ENCODE measurements around the gene FAM216A. TPM values are rescaled to one million over a fixed set of nuclear protein-coding genes. Genes with fewer than 3 reads are reported as not detected.
"Not testable (repeated sequence)": the region's sequence is repeated elsewhere in the genome, so short reads cannot be mapped to it uniquely, and the experiment has no call there.

FAM216A gene
- polyA plus RNA-seq, 2 donors: 3.8 to 4.5 TPM

- Histone ChIP-seq H3K27me3 (ENCODE audit: control insufficient read depth in 1 of 2, insufficient read depth in 2 of 2, low read length in 2 of 2) (no peaks in the 10 kb centered on the region), H3K36me3 (ENCODE audit: control insufficient read depth in 2 of 2, insufficient read depth in 2 of 2, low read length in 1 of 2) (no peaks in the 10 kb centered on the region), H3K4me3 (ENCODE audit: low read depth in 1 of 2, low read length in 2 of 2) (no peak overlapping the region), H3K4me1 (ENCODE audit: control insufficient read depth in 2 of 2, insufficient read depth in 2 of 2, low read length in 1 of 2) (no peaks in the 10 kb centered on the region), H3K9me3 (ENCODE audit: control insufficient read depth in 2 of 2, insufficient read depth in 1 of 2, low read depth in 1 of 2, low read length in 1 of 2) (no peaks in the 10 kb centered on the region), H3K27ac (ENCODE audit: low read depth in 2 of 2, low read length in 1 of 2) (no peak overlapping the region)
- WGBS, 2 donors: 57 to 59% methylated on average over 1 of the region's 1 CpG
These were observed 45.7 kb downstream of the FAM216A start for GRCh38 chr12:110514363-110514762.

- Histone ChIP-seq H3K4me1 (ENCODE audit: control insufficient read depth in 2 of 2, insufficient read depth in 2 of 2, low read length in 1 of 2) (no peaks in the 10 kb centered on the region), H3K36me3 (ENCODE audit: control insufficient read depth in 2 of 2, insufficient read depth in 2 of 2, low read length in 1 of 2) (no peaks in the 10 kb centered on the region), H3K27me3 (ENCODE audit: control insufficient read depth in 1 of 2, insufficient read depth in 2 of 2, low read length in 2 of 2) (no peaks in the 10 kb centered on the region), H3K4me3 (ENCODE audit: low read depth in 1 of 2, low read length in 2 of 2) (no peak overlapping the region), H3K27ac (ENCODE audit: low read depth in 2 of 2, low read length in 1 of 2) (no peak overlapping the region), H3K9me3 (ENCODE audit: control insufficient read depth in 2 of 2, insufficient read depth in 1 of 2, low read depth in 1 of 2, low read length in 1 of 2) (no peaks in the 10 kb centered on the region)
- 90 to 93% methylated on average over 3 of the region's 3 CpGs for WGBS, 2 donors
These were observed 48.4 kb downstream of the FAM216A start for GRCh38 chr12:110516995-110517394.

- H3K27ac ChIP-seq (ENCODE audit: low read depth in 2 of 2, low read length in 1 of 2); H3K4me3 ChIP-seq (ENCODE audit: low read depth in 1 of 2, low read length in 2 of 2); H3K27me3 ChIP-seq (ENCODE audit: control insufficient read depth in 1 of 2, insufficient read depth in 2 of 2, low read length in 2 of 2); H3K4me1 ChIP-seq (ENCODE audit: control insufficient read depth in 2 of 2, insufficient read depth in 2 of 2, low read length in 1 of 2); H3K36me3 ChIP-seq (ENCODE audit: control insufficient read depth in 2 of 2, insufficient read depth in 2 of 2, low read length in 1 of 2); H3K9me3 ChIP-seq (ENCODE audit: control insufficient read depth in 2 of 2, insufficient read depth in 1 of 2, low read depth in 1 of 2, low read length in 1 of 2): not testable (repeated sequence)
- WGBS, 2 donors: 94 to 95% methylated on average over 7 to 8 of the region's 8 CpGs
These were observed 49.4 kb downstream of the FAM216A start for GRCh38 chr12:110518014-110518413.

DNA sequence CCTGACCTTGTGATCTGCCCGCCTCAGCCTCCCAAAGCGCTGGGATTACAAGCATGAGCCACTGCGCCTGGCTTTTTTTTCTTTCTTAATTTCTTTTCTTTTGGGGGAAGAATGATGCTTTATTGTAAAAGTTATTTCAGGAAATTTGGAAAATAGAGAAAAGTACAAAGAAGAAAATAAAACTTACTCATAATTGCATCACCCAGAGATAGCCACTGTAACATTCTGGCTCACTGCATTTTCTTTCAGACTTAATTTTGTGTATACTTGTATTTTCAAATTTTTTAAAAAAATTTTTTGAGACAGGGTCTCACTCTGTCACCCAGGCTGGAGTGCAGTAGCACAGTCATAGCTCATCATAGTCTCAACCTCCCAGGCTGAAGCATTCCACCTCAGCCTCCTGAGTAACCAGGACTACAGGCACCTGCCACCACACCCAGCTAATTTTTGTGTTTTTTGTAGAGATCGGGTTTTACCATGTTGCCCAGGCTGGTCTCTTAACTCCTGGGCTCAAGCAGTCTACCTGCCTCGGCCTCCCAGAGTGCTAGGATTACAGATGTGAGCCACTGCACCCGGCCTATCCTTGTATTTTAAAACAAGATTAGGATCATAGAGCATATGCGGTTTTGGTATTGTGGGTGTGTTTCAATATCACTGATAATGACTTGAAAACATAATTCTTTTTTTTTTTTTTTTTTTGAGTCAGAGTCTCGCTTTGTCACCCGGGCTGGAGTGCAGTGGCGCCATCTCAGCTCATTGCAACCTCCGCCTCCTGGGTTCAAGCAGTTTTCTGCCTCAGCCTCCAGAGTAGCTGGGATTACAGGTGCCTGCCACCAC lies 52.4 kb downstream of the FAM216A start:
- H3K4me1 ChIP-seq (ENCODE audit: control insufficient read depth in 2 of 2, insufficient read depth in 2 of 2, low read length in 1 of 2); H3K4me3 ChIP-seq (ENCODE audit: low read depth in 1 of 2, low read length in 2 of 2); H3K36me3 ChIP-seq (ENCODE audit: control insufficient read depth in 2 of 2, insufficient read depth in 2 of 2, low read length in 1 of 2); H3K27me3 ChIP-seq (ENCODE audit: control insufficient read depth in 1 of 2, insufficient read depth in 2 of 2, low read length in 2 of 2); H3K9me3 ChIP-seq (ENCODE audit: control insufficient read depth in 2 of 2, insufficient read depth in 1 of 2, low read depth in 1 of 2, low read length in 1 of 2); H3K27ac ChIP-seq (ENCODE audit: low read depth in 2 of 2, low read length in 1 of 2): not testable (repeated sequence)
- WGBS, 2 donors: 86 to 88% methylated on average over 11 of the region's 11 CpGs

GRCh38 chr12:110528277-110528839 lies 59.7 kb downstream of the FAM216A start:
- H3K27me3 ChIP-seq (ENCODE audit: control insufficient read depth in 1 of 2, insufficient read depth in 2 of 2, low read length in 2 of 2): no peaks in the 10 kb centered on the region
- H3K27ac ChIP-seq (ENCODE audit: low read depth in 2 of 2, low read length in 1 of 2): no peak overlapping the region
- H3K36me3 ChIP-seq (ENCODE audit: control insufficient read depth in 2 of 2, insufficient read depth in 2 of 2, low read length in 1 of 2): no peaks in the 10 kb centered on the region
- H3K4me1 ChIP-seq (ENCODE audit: control insufficient read depth in 2 of 2, insufficient read depth in 2 of 2, low read length in 1 of 2): peaks cover 0 to 5% of the 10 kb centered on the region in 2 donors
- 93 to 97% methylated on average over 6 of the region's 6 CpGs for whole genome bisulfite sequencing, 2 donors
- no peaks in the 10 kb centered on the region for H3K9me3 ChIP-seq (ENCODE audit: control insufficient read depth in 2 of 2, insufficient read depth in 1 of 2, low read depth in 1 of 2, low read length in 1 of 2)
- no peak overlapping the region for H3K4me3 ChIP-seq (ENCODE audit: low read depth in 1 of 2, low read length in 2 of 2)

DNA sequence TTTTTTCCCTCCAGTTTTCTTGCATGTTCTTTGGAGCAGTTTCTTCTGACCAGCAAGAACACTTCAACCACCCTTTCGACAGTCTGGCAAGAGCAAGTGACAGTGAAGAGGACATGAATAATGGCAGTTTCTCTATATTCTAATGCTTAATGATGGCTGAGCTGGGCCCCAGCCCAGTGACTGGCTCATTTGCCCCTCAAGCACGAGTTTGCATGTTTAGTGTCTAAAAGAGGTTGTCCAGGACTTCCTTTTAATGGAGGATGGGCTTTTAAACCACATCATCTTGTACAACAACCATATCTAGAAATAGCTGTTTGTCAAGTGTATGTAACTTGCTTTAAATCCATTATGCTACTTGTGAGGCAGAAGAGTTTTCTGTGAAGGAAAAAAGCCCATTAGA lies 61.9 kb downstream of the FAM216A start:
- no peak overlapping the region for H3K4me3 ChIP-seq (ENCODE audit: low read depth in 1 of 2, low read length in 2 of 2)
- peaks cover 0 to 5% of the 10 kb centered on the region in 2 donors for H3K4me1 ChIP-seq (ENCODE audit: control insufficient read depth in 2 of 2, insufficient read depth in 2 of 2, low read length in 1 of 2)
- no peaks in the 10 kb centered on the region for H3K27me3 ChIP-seq (ENCODE audit: control insufficient read depth in 1 of 2, insufficient read depth in 2 of 2, low read length in 2 of 2)
- 50 to 62% methylated on average over 2 of the region's 2 CpGs for WGBS, 2 donors
- no peaks in the 10 kb centered on the region for H3K36me3 ChIP-seq (ENCODE audit: control insufficient read depth in 2 of 2, insufficient read depth in 2 of 2, low read length in 1 of 2)
- no peak overlapping the region for H3K27ac ChIP-seq (ENCODE audit: low read depth in 2 of 2, low read length in 1 of 2)
- no peaks in the 10 kb centered on the region for H3K9me3 ChIP-seq (ENCODE audit: control insufficient read depth in 2 of 2, insufficient read depth in 1 of 2, low read depth in 1 of 2, low read length in 1 of 2)

DNA sequence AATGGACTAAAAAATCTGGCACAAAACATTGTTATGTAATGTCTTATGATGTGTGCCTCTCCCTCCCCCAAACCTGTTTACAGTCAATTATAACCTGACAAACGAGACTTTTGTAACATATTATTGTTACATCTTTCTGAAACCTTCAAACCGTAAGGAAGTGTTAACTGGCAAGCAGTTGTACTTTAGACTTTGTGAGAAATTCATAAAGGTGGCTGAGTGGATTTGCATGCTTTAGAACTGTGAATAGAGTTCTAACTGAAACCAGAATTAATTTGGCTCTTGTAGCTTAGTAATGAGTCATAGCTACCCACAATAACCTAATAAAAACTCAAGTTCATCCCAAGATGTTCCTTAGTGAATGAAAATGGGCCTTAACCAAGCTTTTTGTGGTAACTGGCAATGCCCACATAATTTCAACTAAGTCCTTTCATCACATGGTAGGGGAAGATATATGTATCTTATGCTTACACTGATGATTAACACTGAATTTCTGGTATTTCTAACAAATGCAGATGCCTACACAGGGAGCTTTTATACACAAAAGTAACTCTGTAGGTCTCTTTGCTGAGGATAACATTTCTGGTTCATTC lies 63.2 kb downstream of the FAM216A start:
- H3K27ac ChIP-seq (ENCODE audit: low read depth in 2 of 2, low read length in 1 of 2): peak overlapping the region; percentile 60 to 69
- WGBS, 2 donors: 29 to 33% methylated on average over 2 of the region's 2 CpGs

GRCh38 chr12:110532644-110533043 lies 64.0 kb downstream of the FAM216A start:
- Histone ChIP-seq H3K36me3 (ENCODE audit: control insufficient read depth in 2 of 2, insufficient read depth in 2 of 2, low read length in 1 of 2) (peaks cover 2 to 7% of the 10 kb centered on the region in 2 donors), H3K27ac (ENCODE audit: low read depth in 2 of 2, low read length in 1 of 2) (peak overlapping the region; percentile 60 to 69), H3K4me3 (ENCODE audit: low read depth in 1 of 2, low read length in 2 of 2) (no peak overlapping the region), H3K9me3 (ENCODE audit: control insufficient read depth in 2 of 2, insufficient read depth in 1 of 2, low read depth in 1 of 2, low read length in 1 of 2) (no peaks in the 10 kb centered on the region), H3K4me1 (ENCODE audit: control insufficient read depth in 2 of 2, insufficient read depth in 2 of 2, low read length in 1 of 2) (peaks cover 2 to 8% of the 10 kb centered on the region in 2 donors), H3K27me3 (ENCODE audit: control insufficient read depth in 1 of 2, insufficient read depth in 2 of 2, low read length in 2 of 2) (no peaks in the 10 kb centered on the region)
- 68 to 72% methylated on average over 3 of the region's 3 CpGs for WGBS, 2 donors

More for the DNA sequence above, 63.2 kb downstream of the FAM216A start:
- Histone ChIP-seq H3K36me3 (ENCODE audit: control insufficient read depth in 2 of 2, insufficient read depth in 2 of 2, low read length in 1 of 2) (peaks cover 2 to 6% of the 10 kb centered on the region in 2 donors), H3K9me3 (ENCODE audit: control insufficient read depth in 2 of 2, insufficient read depth in 1 of 2, low read depth in 1 of 2, low read length in 1 of 2) (no peaks in the 10 kb centered on the region), H3K4me1 (ENCODE audit: control insufficient read depth in 2 of 2, insufficient read depth in 2 of 2, low read length in 1 of 2) (peaks cover 2 to 5% of the 10 kb centered on the region in 2 donors), H3K27me3 (ENCODE audit: control insufficient read depth in 1 of 2, insufficient read depth in 2 of 2, low read length in 2 of 2) (no peaks in the 10 kb centered on the region), H3K4me3 (ENCODE audit: low read depth in 1 of 2, low read length in 2 of 2) (no peak overlapping the region)

- peaks cover 2 to 11% of the 10 kb centered on the region in 2 donors for H3K36me3 ChIP-seq (ENCODE audit: control insufficient read depth in 2 of 2, insufficient read depth in 2 of 2, low read length in 1 of 2)
- no peak overlapping the region for H3K4me3 ChIP-seq (ENCODE audit: low read depth in 1 of 2, low read length in 2 of 2)
- no peaks in the 10 kb centered on the region for H3K27me3 ChIP-seq (ENCODE audit: control insufficient read depth in 1 of 2, insufficient read depth in 2 of 2, low read length in 2 of 2)
- 56 to 63% methylated on average over 6 of the region's 6 CpGs for WGBS, 2 donors
- H3K27ac ChIP-seq (ENCODE audit: low read depth in 2 of 2, low read length in 1 of 2): no peak overlapping the region
- no peaks in the 10 kb centered on the region for H3K9me3 ChIP-seq (ENCODE audit: control insufficient read depth in 2 of 2, insufficient read depth in 1 of 2, low read depth in 1 of 2, low read length in 1 of 2)
- peaks cover 2 to 11% of the 10 kb centered on the region in 2 donors for H3K4me1 ChIP-seq (ENCODE audit: control insufficient read depth in 2 of 2, insufficient read depth in 2 of 2, low read length in 1 of 2)
These were observed 65.0 kb downstream of the FAM216A start for GRCh38 chr12:110533607-110534006.
